Occipital lobe (tissue), 2 donors: ENCODE results near the gene ELF1. TPM values are rescaled to one million over a fixed set of nuclear protein-coding genes. Genes with fewer than 3 reads are reported as not detected.
"Not testable (repeated sequence)": the region's sequence is repeated elsewhere in the genome, so short reads cannot be mapped to it uniquely, and the experiment has no call there.

Experiments used
- DNase-seq: peaks from one replicate; lab custom pipeline; 2025; lab: John Stamatoyannopoulos, UW
- total RNA-seq: library from RNA; depleted of rRNA; stranded (reverse); fragments of >200 nt; gene quantifications from one replicate; pipeline ENCODE4 v1.2.3, GENCODE V29; 2014

The ELF1 gene
- total RNA-seq, 1 donor from 2014 or later = 11.9 TPM

DNA sequence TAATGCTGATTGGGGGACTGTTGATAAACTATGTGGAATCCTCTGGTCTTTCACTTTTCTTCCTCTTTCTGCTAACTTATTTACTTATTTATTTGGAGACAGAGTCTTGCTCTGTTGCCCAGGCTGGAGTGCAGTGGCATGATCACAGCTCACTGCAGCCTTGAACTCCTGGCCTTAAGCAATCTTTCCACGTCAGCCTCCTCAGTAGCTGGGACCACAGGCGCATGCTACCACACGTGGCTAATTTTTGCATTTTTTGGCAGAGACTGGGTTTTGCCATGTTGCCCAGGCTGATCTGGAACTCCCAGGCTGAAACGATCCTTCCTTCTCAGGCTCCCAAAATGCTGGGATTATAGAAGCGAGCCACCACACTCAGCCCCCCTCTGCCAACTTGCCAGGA is 77.5 kb downstream of the ELF1 start:
- no peak for DNase-seq

- no peak for DNase-seq
Measured at GRCh38 chr13:40940841-40941240, 78.3 kb downstream of the ELF1 start.

- no peak for DNase-seq
Measured at GRCh38 chr13:40933508-40934204, 85.5 kb downstream of the ELF1 start.

- no peak for DNase-seq
Measured at GRCh38 chr13:40932252-40932651, 86.9 kb downstream of the ELF1 start.

DNA sequence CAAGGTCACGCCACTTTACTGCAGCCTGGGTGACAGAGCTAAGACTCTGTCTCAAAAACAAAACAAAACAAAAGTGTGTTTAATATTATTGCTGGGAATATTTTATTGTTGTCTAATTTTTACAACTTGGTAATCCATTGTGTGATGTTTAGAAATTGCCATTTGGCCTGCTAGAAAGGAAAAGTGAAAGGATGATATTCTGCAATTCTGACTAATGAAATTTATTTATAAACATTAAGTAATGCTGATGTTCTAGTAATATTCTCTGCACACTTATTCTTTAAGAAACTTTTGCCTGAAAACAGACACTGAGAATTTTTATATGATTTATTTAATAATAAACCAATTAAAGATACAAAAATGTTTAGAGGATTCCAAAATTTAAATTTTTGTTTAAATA is 87.4 kb downstream of the ELF1 start:
- no peak for DNase-seq

DNA sequence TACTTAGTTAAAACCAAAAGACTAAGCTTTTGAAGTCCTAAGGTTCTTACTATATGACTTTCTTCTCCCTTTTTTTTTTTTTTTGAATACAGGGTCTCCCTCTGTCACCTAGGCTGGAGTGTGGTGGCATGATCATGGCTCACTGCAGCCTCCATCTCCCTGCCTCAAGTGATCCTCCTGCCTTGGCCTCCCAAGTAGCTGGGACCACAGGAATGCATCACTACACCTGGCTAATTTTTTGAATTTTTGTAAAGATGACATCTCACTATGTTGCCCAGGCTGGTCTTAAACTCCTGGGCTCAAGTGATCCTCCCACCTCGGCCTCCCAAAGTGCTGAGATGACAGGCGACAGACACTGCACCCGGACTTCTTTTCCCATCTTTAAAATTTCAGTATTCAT is 89.2 kb downstream of the ELF1 start:
- not testable (repeated sequence) for DNase-seq

DNA sequence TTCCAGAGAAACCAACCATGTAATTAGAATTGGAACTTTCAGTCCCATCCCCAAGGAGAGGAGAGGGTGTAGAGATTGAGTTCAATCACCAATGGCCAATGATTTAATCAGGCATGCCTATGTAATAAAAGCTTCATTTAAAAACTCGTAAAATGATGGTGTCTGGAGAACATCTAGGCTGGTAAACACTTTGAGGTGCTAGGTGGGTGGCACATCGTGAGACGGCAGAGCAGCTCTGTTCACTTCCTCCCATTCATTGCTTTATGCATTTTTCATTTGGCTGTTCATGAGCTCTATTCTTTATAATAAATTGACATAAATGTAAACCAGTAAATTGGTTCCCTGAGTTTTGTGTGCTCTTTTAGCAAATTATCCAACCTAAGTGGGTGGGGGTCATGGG is 90.1 kb downstream of the ELF1 start:
- no peak for DNase-seq

DNA sequence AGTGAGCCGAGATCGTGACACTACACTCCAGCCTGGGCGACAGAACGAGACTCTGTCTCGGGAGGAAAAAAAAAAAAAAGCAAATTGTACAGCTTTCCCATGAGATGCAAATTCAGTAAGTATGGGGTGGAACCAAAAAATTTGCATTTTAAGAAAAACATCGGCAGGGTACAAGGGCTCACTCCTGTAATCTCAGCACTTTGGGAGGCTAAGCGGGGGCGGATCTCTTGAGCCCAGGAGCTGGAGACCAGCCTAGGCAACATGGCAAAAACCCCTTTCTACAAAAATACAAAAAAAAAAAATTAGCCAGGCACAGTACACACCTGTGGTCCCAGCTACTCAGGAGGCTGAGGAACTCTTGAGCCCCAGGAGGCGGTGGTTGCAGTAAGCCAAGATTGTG is 91.2 kb downstream of the ELF1 start:
- no peak for DNase-seq

DNA sequence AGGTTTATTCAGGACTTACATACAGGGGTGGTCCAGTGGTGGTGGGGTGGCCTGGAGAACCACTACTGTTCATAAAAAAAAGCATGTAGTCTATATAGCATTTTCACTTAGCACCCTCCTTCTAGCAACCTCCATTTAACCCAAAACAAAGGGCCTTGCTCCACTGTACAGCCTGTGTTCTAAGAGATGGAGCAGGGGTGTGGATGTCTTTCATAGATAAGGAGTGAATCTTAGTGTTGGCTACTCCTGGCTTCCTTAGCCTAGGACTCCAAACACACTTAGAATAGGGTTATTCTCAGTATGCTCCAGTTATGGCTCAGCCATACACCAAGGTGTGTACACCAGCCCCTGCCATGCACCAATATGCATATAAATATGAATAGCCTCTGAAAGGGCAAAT is 95.2 kb downstream of the ELF1 start:
- no peak for DNase-seq

DNA sequence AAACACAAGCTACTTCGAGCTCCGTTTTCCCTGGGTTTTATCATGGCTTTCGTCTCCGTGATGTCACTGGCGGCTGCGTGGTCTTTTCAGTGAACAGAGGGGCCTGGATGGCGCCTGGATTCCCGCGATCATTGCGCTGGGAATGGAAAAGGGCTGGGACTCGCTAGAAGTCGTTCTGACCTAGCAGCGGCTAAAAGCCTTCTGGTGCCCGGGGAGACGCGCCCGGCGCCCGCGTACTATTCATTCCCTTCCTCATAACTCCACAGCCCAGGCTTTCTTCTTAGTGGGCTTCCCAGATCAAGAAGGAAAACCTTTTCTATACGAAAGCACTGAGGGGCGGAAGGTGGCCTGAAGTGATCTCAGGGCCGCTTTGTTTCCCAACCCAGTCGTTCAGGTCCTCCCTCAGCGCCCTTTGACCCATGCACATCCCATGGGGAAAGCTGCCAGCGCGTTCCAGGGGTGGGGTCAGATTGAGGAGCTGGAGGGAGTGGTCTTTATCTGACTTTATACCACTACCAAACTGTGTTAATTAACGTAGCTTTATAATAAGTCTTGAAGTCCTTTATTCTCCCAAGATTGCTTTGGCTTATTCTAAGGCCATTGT is 96.6 kb downstream of the ELF1 start:
- no peak for DNase-seq

DNA sequence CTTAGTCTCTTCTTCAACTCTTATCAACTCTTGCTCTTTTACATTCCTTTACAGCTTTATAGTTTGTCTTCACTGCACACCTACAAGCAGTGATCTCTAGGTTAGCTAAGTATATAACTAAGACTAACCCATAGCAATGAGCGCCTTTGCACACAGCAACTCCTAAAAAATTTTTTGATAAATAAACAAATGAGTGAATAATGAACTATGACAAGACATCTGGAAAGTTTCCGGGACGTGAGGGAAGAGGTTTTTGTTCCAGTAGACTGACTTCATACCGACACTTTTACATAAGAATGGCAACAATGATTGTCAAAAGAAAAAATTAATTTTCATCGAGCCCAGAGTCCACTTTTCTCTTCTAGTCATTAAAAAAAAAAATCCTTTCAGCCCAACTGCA is 98.3 kb downstream of the ELF1 start:
- DNase-seq = no peak

DNA sequence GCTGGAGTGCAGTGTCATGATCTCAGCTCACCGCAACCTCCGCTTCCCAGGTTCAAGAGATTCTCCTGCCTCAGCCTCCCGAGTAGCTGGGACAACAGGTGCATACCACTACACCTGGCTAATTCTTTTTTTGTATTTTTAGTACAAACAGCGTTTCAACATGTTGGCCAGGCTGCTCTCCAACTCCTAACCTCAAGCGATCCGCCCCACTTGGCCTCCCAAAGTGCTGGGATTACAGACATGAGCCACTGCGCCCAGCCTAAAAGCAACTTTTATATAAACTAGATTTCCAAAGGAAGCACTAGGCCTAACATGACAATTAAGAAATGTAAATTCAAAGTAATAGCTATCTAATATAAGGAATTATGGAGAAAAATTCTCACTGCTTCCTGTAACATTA is 99.2 kb downstream of the ELF1 start:
- DNase-seq = not testable (repeated sequence)

GRCh38 chr13:40916207-40916998 is 102.7 kb downstream of the ELF1 start:
- no peak for DNase-seq

GRCh38 chr13:40914863-40915262 is 104.3 kb downstream of the ELF1 start:
- not testable (repeated sequence) for DNase-seq

- no peak for DNase-seq
Measured at GRCh38 chr13:40911341-40911740, 107.8 kb downstream of the ELF1 start.

GRCh38 chr13:40910324-40911050 is 108.6 kb downstream of the ELF1 start:
- DNase-seq = no peak

GRCh38 chr13:40909541-40910200 is 109.4 kb downstream of the ELF1 start:
- not testable (repeated sequence) for DNase-seq

DNA sequence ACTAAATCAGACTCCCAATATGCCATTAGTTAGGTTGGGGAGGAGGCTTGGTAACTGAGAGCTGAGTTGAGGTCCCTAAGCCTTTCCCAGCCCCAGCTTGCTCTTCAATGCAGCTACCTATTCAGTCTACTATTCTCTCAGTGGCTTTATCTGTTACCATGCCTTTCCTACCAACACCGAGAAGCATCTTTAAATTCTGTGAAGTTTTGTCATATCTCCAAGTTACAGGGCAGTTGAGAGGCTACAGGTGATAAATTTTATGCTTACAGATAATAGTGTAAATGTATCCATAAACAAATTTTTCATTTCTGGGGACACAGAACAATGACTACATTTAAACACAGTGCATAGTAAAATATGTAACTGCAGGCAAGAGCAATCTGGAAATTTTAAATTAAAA is 110.6 kb downstream of the ELF1 start:
- no peak for DNase-seq

DNA sequence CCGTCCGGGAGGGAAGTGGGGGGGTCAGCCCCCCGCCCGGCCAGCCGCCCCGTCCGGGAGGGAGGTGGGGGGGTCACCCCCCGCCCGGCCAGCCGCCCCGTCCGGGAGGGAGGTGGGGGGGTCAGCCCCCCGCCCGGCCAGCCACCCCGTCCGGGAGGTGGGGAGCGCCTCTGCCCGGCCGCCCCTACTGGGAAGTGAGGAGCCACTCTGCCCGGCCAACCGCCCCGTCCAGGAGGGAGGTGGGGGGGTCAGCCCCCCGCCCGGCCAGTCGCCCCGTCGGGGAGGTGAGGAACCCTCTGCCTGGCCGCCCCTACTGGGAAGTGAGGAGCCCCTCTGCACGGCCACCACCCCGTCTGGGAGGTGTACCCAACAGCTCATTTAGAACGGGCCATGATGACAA is 118.1 kb downstream of the ELF1 start:
- DNase-seq = not testable (repeated sequence)

- DNase-seq = not testable (repeated sequence)
Measured at GRCh38 chr13:40900568-40900967, 118.5 kb downstream of the ELF1 start.

DNA sequence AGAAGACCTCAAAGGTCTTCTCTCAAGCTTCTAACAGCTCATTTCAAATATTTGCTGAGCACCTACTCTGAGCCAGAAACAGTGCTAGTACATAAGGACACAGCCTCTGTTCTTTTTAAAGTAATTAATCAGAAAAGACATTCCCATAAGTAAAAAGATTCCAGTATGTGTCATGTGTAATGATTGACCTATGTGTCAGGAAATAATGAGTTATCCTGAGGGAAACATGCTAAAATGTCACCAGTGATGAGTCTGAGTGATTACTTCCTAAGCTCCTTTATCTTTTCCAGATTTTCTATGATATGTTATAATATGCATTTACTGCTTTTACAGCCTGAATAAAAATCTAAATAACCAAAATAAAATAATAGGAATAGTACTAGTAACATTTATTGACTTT is 122.1 kb downstream of the ELF1 start:
- no peak for DNase-seq
